ENCODE results near the gene PDZRN3. TPM values are rescaled to one million over a fixed set of nuclear protein-coding genes. Genes with fewer than 3 reads are reported as not detected.

PDZRN3 gene
- total and polyA plus RNA-seq, 2 experiments from 2014 or later = 7.5 to 14.0 TPM

- Mint-ChIP-seq H3K27ac (no peak overlapping the region), H3K9me3 (no peaks in the 10 kb centered on the region), H3K4me1 (peaks cover 25% of the 10 kb centered on the region), H3K36me3 (ENCODE audit: low read depth) (no peaks in the 10 kb centered on the region), H3K27me3 (ENCODE audit: insufficient read depth, low read depth, poor library complexity) (no peaks in the 10 kb centered on the region), H3K4me3 (no peak overlapping the region)
- no peak for TF ChIP-seq ZNF331 (CRISPR knock-in tag; IDR thresholded peaks at IDR 0.05; ENCODE audit: low read depth)
- TF ChIP-seq, protein P1, sequence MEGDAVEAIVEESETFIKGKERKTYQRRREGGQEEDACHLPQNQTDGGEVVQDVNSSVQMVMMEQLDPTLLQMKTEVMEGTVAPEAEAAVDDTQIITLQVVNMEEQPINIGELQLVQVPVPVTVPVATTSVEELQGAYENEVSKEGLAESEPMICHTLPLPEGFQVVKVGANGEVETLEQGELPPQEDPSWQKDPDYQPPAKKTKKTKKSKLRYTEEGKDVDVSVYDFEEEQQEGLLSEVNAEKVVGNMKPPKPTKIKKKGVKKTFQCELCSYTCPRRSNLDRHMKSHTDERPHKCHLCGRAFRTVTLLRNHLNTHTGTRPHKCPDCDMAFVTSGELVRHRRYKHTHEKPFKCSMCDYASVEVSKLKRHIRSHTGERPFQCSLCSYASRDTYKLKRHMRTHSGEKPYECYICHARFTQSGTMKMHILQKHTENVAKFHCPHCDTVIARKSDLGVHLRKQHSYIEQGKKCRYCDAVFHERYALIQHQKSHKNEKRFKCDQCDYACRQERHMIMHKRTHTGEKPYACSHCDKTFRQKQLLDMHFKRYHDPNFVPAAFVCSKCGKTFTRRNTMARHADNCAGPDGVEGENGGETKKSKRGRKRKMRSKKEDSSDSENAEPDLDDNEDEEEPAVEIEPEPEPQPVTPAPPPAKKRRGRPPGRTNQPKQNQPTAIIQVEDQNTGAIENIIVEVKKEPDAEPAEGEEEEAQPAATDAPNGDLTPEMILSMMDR (conservative IDR thresholded peaks at IDR 0.05; ENCODE audit: low read depth in 2 of 2) = no peak
- TF ChIP-seq NANOG (IDR thresholded peaks at IDR 0.05; ENCODE audit: borderline replicate concordance) = no peak
- TF ChIP-seq, protein P2, sequence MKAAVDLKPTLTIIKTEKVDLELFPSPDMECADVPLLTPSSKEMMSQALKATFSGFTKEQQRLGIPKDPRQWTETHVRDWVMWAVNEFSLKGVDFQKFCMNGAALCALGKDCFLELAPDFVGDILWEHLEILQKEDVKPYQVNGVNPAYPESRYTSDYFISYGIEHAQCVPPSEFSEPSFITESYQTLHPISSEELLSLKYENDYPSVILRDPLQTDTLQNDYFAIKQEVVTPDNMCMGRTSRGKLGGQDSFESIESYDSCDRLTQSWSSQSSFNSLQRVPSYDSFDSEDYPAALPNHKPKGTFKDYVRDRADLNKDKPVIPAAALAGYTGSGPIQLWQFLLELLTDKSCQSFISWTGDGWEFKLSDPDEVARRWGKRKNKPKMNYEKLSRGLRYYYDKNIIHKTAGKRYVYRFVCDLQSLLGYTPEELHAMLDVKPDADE (IDR thresholded peaks at IDR 0.05) = no peak
- TF ChIP-seq JUNB (IDR thresholded peaks at IDR 0.05; ENCODE audit: unreplicated experiment) = no peak
- no peak for TF ChIP-seq ZNF114 (CRISPR knock-in tag; IDR thresholded peaks at IDR 0.05)
- no peak for TF ChIP-seq CREB1 (CRISPR knock-in tag; IDR thresholded peaks at IDR 0.05; ENCODE audit: low read depth)
- no peak for TF ChIP-seq STAT1 (IDR thresholded peaks at IDR 0.05; ENCODE audit: unreplicated experiment)
- no peak for TF ChIP-seq EZH2phosphoT487 (IDR thresholded peaks at IDR 0.05; ENCODE audit: unreplicated experiment)
- TF ChIP-seq EZH2 (IDR thresholded peaks at IDR 0.05; ENCODE audit: low read depth, unreplicated experiment) = no peak
- no peak for TF ChIP-seq POLR2AphosphoS5 (IDR thresholded peaks at IDR 0.05; ENCODE audit: low read depth)
- TF ChIP-seq, protein P3, sequence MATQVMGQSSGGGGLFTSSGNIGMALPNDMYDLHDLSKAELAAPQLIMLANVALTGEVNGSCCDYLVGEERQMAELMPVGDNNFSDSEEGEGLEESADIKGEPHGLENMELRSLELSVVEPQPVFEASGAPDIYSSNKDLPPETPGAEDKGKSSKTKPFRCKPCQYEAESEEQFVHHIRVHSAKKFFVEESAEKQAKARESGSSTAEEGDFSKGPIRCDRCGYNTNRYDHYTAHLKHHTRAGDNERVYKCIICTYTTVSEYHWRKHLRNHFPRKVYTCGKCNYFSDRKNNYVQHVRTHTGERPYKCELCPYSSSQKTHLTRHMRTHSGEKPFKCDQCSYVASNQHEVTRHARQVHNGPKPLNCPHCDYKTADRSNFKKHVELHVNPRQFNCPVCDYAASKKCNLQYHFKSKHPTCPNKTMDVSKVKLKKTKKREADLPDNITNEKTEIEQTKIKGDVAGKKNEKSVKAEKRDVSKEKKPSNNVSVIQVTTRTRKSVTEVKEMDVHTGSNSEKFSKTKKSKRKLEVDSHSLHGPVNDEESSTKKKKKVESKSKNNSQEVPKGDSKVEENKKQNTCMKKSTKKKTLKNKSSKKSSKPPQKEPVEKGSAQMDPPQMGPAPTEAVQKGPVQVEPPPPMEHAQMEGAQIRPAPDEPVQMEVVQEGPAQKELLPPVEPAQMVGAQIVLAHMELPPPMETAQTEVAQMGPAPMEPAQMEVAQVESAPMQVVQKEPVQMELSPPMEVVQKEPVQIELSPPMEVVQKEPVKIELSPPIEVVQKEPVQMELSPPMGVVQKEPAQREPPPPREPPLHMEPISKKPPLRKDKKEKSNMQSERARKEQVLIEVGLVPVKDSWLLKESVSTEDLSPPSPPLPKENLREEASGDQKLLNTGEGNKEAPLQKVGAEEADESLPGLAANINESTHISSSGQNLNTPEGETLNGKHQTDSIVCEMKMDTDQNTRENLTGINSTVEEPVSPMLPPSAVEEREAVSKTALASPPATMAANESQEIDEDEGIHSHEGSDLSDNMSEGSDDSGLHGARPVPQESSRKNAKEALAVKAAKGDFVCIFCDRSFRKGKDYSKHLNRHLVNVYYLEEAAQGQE (IDR thresholded peaks at IDR 0.05; ENCODE audit: unreplicated experiment) = no peak
- no peak for TF ChIP-seq ZNF462 (CRISPR knock-in tag; IDR thresholded peaks at IDR 0.05)
- H2AFZ ChIP-seq = no peak overlapping the region
- DNase-seq (ENCODE audit: low spot score) (peak; percentile 29), ATAC-seq (no peak)
- H4K20me1 ChIP-seq (replicated peaks; ENCODE audit: insufficient read depth) = peaks cover 2% of the 10 kb centered on the region; the same call in 1 of the 2 replicates
- H3K4me1 ChIP-seq (ENCODE audit: insufficient read depth) = peaks cover 14% of the 10 kb centered on the region
- no peak overlapping the region for H3K27ac ChIP-seq (ENCODE audit: low read depth)
- no peaks in the 10 kb centered on the region for H3K79me2 ChIP-seq (replicated peaks; ENCODE audit: insufficient read depth)
- H3F3A ChIP-seq (replicated peaks; ENCODE audit: low read depth) = no peaks in the 10 kb centered on the region
- H3K36me3 ChIP-seq (ENCODE audit: insufficient read depth) = no peaks in the 10 kb centered on the region
- H3K4me2 ChIP-seq = peak overlapping the region; percentile 34
- no peak overlapping the region for H3K4me3 ChIP-seq
- no peaks in the 10 kb centered on the region for H3K9me2 ChIP-seq (ENCODE audit: insufficient read depth)
- H3K27me3 ChIP-seq (ENCODE audit: insufficient read depth) = no peaks in the 10 kb centered on the region
Measured at GRCh38 chr3:73547427-73548248, 77.1 kb downstream of the PDZRN3 start.
